GM12878 (cell line): ENCODE results near the gene KLLN.

Experiments used
- CTCF ChIP-seq, 3 experiments: IDR thresholded peaks in 2 of 3; conservative IDR thresholded peaks in 1 of 3; 2 replicates each; pipeline ENCODE4 v1.5.1; 2011; ENCODE audit warnings: low read depth in 3 of 3, low read length in 3 of 3, mild to moderate bottlenecking in 3 of 3, control low read depth in 2 of 3, moderate library complexity in 2 of 3, inconsistent platforms in 1 of 3, mixed read lengths in 1 of 3; ENCODE audit not compliant: control insufficient read depth in 2 of 3, insufficient read depth in 1 of 3; ENCODE audit errors: extremely low read depth in 1 of 3
- CUX1 ChIP-seq: IDR thresholded peaks from 2 replicates; pipeline ENCODE4 v1.6.1; 2012; ENCODE audit warnings: improper control_type of control experiment, low read depth, low read length; ENCODE audit not compliant: insufficient replicate concordance
- EP300 ChIP-seq, 2 experiments: fragments of 150-350 bp in 1 of 2; IDR thresholded peaks; 2 replicates each; pipeline ENCODE4 v1.6.1; 2011 to 2012; ENCODE audit warnings: low read depth in 2 of 2, low read length in 2 of 2, borderline replicate concordance in 1 of 2, improper control_type of control experiment in 1 of 2, inconsistent platforms in 1 of 2; ENCODE audit not compliant: control insufficient read depth in 1 of 2
- EZH2 ChIP-seq: IDR thresholded peaks from 2 replicates; pipeline ENCODE4 v1.6.1; 2012; ENCODE audit warnings: low read depth, mild to moderate bottlenecking, control low read depth, inconsistent platforms, low read length, borderline replicate concordance; ENCODE audit not compliant: control insufficient read depth
- GABPA ChIP-seq: IDR thresholded peaks from 2 replicates; pipeline ENCODE4 v1.6.1; 2014; ENCODE audit warnings: antibody characterized with exemption, low read depth, mild to moderate bottlenecking, inconsistent platforms
- MTA2 ChIP-seq: fragments of 450-650 bp; IDR thresholded peaks from 2 replicates; pipeline ENCODE4 v1.6.1; 2016; ENCODE audit warnings: low read depth, mild to moderate bottlenecking, moderate library complexity
- MXI1 ChIP-seq: fragments of 150-350 bp; IDR thresholded peaks from 2 replicates; pipeline ENCODE4 v1.6.1; 2011; ENCODE audit warnings: low read depth, mild to moderate bottlenecking, inconsistent platforms, low read length, improper control_type of control experiment
- NFYB ChIP-seq: IDR thresholded peaks from 2 replicates; pipeline ENCODE4 v1.6.1; 2011; ENCODE audit warnings: low read depth, mild to moderate bottlenecking, low read length, improper control_type of control experiment, moderate library complexity; ENCODE audit not compliant: insufficient read depth
- POLR2A ChIP-seq: IDR thresholded peaks from 2 replicates; pipeline ENCODE4 v1.6.1; 2011; ENCODE audit warnings: low read depth, mild to moderate bottlenecking, low read length
- POLR2AphosphoS5 ChIP-seq: IDR thresholded peaks from 2 replicates; pipeline ENCODE4 v1.6.1; 2011; ENCODE audit warnings: mild to moderate bottlenecking, low read length, inconsistent platforms
- PRDM15 ChIP-seq: fragments of 450-650 bp; formaldehyde crosslinking; IDR thresholded peaks from 2 replicates; pipeline ENCODE4 v1.4.0; 2020; ENCODE audit warnings: mild to moderate bottlenecking, moderate library complexity
- ZBTB40 ChIP-seq: fragments of 450-650 bp; IDR thresholded peaks from 2 replicates; pipeline ENCODE4 v1.6.1; 2016; ENCODE audit warnings: mild to moderate bottlenecking, moderate library complexity, borderline replicate concordance
- ZNF274 ChIP-seq: IDR thresholded peaks from one replicate; pipeline ENCODE4 v1.8.0; 2011; ENCODE audit not compliant: insufficient read length, insufficient read depth

- TF ChIP-seq CTCF (IDR thresholded peaks at IDR 0.05 in 2 of 3, conservative IDR thresholded peaks at IDR 0.05 in 1 of 3; ENCODE audit: control insufficient read depth in 2 of 3, extremely low read depth in 1 of 3, insufficient read depth in 1 of 3, low read depth in 3 of 3, low read length in 3 of 3) (no peak), NFYB (no peak), MXI1 (peak; percentile 67; the same call in 1 of the 2 replicates), ZBTB40 (peak; percentile 73; the same call in 1 of the 2 replicates), POLR2A (peak; percentile 87), EP300 (IDR thresholded peaks at IDR 0.05; ENCODE audit: borderline replicate concordance in 1 of 2, control insufficient read depth in 1 of 2, low read depth in 2 of 2, low read length in 2 of 2) (peak in 1 of 2 experiments; percentile 72; a peak in 2 of 4 replicates), MTA2 (peak; percentile 38; the same call in 1 of the 2 replicates), CUX1 (no peak), POLR2AphosphoS5 (peak; percentile 91), ZNF274 (no peak), PRDM15 (CRISPR knock-in tag) (no peak), EZH2 (no peak), GABPA (peak; percentile 49; the same call in 1 of the 2 replicates)
Observed at GRCh38 chr10:87861953-87862678, 1.2 kb downstream of the KLLN start.
